Measurements from ENCODE around the gene PEPD.

The PEPD gene

DNA sequence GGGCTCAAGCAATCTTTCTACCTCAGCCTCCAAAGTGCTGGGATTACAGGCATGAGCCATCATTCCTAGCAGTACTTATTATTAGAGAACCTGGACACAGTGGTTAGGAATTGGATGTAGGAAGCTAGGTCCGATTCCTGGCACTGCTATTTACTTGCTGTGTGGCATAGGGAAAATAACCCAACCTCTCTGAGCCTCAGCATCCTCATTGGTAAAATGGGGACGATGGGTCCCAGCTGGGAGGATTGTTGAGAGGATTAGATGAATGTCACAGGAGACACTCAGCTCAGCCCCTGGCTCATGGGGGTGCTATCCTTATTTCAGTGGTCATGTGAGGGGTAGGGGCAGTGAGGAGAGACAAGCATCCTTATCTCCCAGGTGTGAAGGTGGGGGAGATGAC is 6.8 kb upstream of the PEPD start:
- no peak for TF ChIP-seq GATA1 (IDR thresholded peaks at IDR 0.05; ENCODE audit: low read depth, low read length)
- TF ChIP-seq POLR2A (IDR thresholded peaks at IDR 0.05; ENCODE audit: low read length) = no peak
- DNase-seq = no peak

DNA sequence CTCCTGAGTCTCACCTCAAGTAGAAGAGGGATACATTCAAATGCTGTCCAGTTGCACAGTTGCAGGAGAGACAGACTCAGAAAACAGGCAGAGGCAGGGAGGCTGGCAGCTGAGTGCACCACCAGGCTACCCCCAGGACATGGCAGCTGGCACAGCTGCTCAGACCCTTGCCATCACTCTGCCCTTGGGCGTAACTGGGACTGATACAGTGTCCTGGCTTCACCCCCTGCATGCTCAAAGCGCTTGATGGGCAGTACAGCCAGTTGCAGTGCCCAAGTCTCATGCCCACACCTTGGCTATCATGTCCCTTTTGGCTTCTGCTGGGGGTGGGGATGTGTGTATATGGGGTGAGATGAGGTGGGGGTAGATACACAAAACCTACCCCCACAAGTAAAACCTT is 5.5 kb upstream of the PEPD start:
- no peak for TF ChIP-seq POLR2A (IDR thresholded peaks at IDR 0.05; ENCODE audit: low read length)
- no peak for TF ChIP-seq GATA1 (IDR thresholded peaks at IDR 0.05; ENCODE audit: low read depth, low read length)

DNA sequence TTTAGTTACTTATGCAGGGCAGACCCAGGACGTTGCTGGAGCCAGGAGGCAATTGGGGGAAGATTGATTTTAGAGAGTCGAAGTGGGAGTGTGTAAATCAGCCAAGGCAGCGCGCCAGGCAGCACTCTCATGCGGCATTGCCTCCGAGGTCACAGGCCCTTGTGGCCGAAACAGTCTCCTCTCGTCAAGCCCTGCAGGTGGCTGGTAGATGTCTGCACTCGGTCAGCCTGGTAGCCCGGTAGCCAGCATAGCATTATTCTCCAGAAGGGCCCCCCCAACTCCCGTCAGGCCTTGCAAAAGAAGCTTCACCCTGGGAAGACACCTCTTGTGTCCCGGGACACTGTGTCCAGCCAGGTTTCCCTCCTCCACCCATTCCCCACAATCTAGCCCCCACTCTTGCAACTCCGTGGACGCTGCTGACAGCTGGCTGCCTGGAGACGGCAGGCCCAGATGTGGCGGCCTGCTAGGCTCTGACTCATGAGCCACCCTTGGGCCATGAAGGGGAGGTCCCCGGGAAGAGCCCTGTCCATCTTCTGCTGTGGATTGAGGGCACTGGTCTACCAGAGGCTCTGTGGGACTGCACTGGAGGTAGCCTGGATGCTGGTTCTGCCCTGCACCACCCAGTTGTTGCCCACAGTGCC is 2.6 kb upstream of the PEPD start:
- no peak for TF ChIP-seq GATA1 (IDR thresholded peaks at IDR 0.05; ENCODE audit: low read depth, low read length)
- TF ChIP-seq POLR2A (IDR thresholded peaks at IDR 0.05; ENCODE audit: low read length) = no peak
- DNase-seq = no peak

More for the DNA sequence above, 5.5 kb upstream of the PEPD start:
- no peak for DNase-seq

DNA sequence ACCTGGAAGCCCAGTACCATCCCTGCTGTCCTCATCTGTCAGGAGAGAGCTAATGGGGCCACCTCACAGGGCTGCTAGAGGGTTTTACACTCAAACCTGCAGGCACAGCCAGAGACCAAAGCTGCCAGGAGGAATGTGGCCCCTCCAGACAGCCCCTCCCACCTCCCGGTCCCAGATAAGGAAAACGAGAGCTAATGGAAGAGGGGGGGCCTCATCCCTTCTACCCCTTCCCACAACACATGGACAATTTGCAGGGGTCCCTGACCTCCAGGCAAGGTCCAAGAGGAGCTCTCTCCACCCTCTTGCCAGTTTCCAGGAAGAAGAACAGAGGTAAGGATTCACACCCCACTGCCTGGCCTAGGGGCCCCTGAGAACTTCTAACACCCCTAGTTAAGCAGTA is 1.6 kb upstream of the PEPD start:
- no peak for DNase-seq
- no peak for TF ChIP-seq POLR2A (IDR thresholded peaks at IDR 0.05; ENCODE audit: low read length)
- TF ChIP-seq GATA1 (IDR thresholded peaks at IDR 0.05; ENCODE audit: low read depth, low read length) = no peak

DNA sequence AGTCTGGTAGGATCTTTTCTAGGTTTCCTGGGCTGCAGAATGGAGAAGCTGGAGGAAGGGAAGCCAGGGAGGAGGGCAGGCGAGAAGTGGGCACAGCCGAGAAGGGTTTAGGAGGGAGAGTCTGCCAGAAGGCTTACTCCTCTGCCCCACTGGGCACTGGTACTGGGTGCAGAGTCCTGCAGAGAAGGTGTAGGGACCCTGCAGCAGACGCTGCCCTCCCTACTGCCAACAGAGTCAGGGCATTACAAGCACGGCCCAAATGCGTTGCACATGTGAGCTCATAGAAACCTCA is 726 bp upstream of the PEPD start:
- no peak for TF ChIP-seq GATA1 (IDR thresholded peaks at IDR 0.05; ENCODE audit: low read depth, low read length)
- no peak for TF ChIP-seq POLR2A (IDR thresholded peaks at IDR 0.05; ENCODE audit: low read length)
- no peak for DNase-seq

DNA sequence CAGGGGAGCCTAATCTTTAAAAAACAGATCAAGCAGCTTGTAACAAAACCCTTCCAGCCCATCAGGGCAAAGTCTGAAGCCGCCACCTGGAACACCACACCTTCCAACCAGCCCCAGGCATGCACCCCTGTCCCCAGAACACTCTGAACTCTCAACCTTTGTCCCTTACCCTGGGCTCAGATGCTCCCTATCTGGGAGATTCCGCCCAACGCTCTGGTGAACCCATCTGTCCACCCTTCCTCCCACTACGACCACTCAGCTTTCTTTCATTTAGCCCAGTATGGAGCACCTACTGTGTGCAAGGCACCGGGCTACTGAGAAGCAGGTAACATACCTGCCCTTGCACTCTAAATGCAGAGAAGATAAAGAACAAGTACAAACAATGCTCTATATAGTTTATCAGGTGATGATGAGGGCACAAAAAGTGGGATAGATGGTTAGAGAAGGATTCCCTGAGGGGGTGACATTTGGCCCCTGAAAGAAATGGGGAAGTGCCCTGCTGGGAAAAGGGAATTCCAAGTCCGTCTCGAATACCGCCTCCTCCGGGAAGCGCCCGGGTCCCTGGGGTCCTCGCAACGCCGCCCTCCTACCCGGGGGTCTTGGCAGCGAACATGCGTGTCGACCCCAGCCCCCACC is 629 bp downstream of the PEPD start:
- peak in 1 of 2 experiments; percentile 35 for DNase-seq
- TF ChIP-seq GATA1 (IDR thresholded peaks at IDR 0.05; ENCODE audit: low read depth, low read length) (no peak), POLR2A (IDR thresholded peaks at IDR 0.05; ENCODE audit: low read length) (no peak)

DNA sequence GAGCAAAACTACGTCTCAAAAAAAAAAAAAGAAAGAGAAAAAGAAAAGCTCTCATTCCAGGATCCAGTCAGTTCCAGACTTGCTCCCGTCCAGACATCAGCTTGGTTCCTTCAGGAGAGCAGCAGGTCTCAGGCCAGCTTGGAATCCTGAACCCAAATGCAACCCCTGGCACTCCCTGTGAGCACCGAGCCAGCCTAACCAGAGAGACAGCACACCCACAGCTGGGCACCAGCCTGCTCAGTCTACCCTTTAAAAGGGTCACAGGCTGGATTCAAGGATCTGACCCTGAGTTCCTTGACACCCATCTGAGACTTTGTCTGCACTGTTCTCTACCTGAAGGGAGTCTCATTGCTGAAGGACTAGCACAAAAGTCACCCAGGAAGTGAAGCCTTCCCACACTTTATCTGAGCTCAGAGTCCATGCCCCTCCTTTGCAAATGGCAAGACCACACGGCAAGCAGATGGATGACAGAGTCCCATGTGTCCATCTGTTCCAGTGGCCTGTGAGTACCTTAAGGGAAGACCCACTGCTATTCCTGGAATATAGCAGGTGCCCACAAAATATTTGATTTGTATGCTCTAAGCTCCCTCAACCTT is 1.4 kb downstream of the PEPD start:
- no peak for TF ChIP-seq POLR2A (IDR thresholded peaks at IDR 0.05; ENCODE audit: low read length)
- TF ChIP-seq GATA1 (IDR thresholded peaks at IDR 0.05; ENCODE audit: low read depth, low read length) = no peak
- DNase-seq = no peak

DNA sequence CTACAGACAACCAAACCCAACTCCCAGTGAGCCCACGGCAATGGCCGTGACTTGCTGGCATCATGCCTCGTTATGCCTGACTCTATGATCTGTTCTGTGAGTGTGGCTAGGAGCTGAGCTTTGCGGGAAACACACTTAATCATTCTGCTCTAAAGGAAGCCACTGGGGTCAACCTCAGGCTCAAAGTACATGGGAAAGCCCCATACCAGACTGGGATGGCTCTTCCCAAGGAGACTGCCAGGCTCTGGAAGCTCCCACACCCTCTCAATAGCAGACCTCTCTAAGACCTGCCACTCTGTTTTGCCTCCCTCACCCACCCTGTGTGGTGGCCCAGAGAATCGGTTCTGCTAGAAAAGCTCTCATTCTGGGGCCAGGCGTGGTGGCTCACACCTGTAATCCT is 2.2 kb downstream of the PEPD start:
- TF ChIP-seq POLR2A (IDR thresholded peaks at IDR 0.05; ENCODE audit: low read length) = no peak
- TF ChIP-seq GATA1 (IDR thresholded peaks at IDR 0.05; ENCODE audit: low read depth, low read length) = no peak
- no peak for DNase-seq

DNA sequence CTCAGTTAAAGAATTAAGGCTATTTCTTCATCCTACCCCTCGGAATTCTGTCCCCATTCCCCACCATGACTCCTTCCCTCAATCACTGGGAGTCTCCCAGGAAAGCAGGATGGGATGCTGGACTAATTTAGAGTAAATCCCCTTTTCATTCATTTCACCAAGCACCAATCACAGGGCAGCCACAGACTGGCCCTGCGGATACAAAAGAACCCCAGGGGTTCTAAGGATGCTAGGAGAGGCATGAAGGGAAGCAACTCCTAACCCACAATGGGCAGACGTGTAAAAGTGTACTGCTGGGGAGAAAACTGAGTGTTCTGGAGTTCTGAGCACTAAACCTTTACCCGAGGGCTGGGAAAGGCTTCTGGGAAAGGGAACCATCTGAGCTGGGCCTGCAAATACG is 3.0 kb downstream of the PEPD start:
- DNase-seq = no peak
- TF ChIP-seq POLR2A (IDR thresholded peaks at IDR 0.05; ENCODE audit: low read length) (no peak), GATA1 (IDR thresholded peaks at IDR 0.05; ENCODE audit: low read depth, low read length) (no peak)

DNA sequence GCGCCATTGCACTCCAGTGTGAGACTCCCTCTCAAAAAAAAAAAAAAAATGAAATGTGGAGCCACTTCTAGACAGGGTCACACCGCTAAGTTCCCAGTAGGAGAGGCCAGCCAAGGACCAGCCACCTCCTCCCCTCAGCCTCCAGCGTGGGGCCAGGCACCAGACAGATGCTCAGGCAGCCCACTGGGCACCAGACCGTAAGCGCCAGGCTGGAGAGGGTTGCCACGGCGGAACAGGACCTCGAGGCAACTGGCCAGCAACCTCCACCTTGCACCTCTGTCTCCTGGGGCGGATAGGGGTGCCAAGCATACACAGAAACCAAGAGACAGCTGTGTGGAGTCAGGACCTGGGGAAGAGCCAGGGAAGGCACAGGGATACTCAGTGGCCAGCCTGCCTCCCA is 3.7 kb downstream of the PEPD start:
- no peak for DNase-seq
- TF ChIP-seq POLR2A (IDR thresholded peaks at IDR 0.05; ENCODE audit: low read length) (no peak), GATA1 (IDR thresholded peaks at IDR 0.05; ENCODE audit: low read depth, low read length) (no peak)

DNA sequence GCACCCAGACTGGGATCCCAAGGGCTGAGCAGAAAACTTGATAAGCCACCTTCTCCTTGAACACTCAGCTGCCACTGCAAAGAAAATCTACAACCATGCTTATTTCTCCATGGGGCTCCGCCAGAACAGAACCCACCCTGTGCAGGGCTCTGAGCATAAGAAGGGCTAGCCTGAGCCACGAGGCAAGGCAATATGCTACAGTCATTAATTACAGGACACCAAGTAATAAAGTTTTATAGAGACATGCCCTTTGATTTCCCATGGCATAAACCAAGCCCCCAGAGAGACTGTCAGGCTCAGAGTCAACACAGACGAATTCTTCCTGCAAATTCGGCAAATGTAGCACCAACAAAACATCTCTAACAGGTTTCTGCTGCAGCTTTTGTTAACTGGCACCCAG is 5.7 kb downstream of the PEPD start:
- DNase-seq = no peak
- TF ChIP-seq GATA1 (IDR thresholded peaks at IDR 0.05; ENCODE audit: low read depth, low read length) = no peak
- no peak for TF ChIP-seq POLR2A (IDR thresholded peaks at IDR 0.05; ENCODE audit: low read length)

DNA sequence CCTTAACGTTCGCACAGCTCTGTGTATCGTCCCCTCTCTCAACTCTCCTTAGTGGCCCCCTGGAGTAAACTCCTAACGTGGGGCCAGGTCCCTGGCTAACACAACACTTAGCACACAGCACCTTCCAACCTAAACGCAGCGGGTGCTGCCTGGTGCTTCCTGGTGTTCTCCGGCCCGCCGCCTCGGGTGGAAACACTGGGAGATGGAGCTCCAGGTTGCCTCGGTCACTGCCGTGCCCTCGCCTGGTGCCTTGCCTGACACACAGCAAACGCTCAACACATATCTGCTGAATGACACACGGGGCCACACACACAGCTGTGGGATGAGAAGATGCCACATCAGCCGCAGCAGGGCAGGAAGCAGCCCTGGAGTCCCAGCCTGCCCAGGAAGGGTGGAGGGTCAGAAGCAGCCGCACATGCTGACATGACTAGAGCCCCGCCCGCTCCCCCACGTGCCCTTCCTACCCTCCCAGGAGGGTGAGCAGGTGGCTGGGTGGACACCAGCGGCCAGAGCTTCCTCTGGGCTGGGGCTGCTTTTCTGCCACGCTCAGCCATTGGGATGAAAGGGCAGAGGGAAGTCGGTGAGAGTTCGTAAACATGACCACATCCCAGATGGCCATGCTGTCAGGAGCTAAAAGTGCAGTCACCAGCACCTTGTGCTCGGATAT is 6.6 kb downstream of the PEPD start:
- no peak for TF ChIP-seq POLR2A (IDR thresholded peaks at IDR 0.05; ENCODE audit: low read length)
- TF ChIP-seq GATA1 (IDR thresholded peaks at IDR 0.05; ENCODE audit: low read depth, low read length) = no peak
- no peak for DNase-seq

DNA sequence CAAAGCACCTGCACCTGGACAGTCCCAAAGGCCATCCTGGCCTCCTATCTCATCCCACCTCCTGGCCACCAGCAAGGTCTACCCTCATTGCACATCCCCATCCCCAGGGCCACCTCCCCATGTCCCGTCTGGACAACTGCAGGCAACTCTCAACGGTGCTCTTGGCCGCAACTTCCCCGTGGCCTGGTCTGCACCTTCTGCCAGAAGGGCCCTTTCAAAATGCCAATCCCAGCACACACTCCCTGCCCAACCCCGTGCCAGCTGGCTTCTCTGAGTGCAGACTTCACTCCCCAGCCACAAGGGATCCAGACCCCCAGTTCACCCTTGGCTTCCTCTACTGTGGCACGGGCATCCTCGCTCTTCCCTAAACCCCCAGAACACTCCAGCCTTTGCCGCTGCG is 8.2 kb downstream of the PEPD start:
- TF ChIP-seq GATA1 (IDR thresholded peaks at IDR 0.05; ENCODE audit: low read depth, low read length) (no peak), POLR2A (IDR thresholded peaks at IDR 0.05; ENCODE audit: low read length) (no peak)
- DNase-seq = no peak

DNA sequence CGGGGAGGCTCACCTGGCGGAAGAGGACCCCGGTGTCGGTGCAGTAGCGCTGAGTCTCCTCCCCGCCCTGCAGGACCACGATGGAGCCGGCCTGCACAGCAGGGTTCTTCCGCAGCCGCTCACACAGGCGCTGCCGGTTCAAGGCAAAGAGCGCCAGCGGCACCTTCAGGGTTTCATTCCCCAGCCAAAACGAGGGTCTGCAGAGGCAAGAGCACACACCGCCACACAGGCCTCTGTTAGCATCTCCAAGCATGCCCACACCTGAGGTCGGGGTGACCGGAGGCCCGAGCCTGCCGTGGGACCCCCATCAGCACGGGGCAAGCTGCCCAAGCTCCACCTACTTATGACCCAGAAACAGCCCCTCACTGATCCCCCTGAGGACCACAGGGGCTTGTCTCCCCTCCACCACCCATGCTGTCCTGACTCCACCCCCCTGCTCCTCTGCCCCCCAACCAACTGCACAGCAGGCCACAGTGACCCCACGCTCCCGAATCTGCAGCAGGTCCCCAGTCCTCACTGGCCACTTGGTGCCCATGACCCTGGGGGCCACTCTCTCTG is 8.9 kb downstream of the PEPD start:
- TF ChIP-seq GATA1 (IDR thresholded peaks at IDR 0.05; ENCODE audit: low read depth, low read length) (no peak), POLR2A (IDR thresholded peaks at IDR 0.05; ENCODE audit: low read length) (no peak)

More for the DNA sequence above, 8.9 kb downstream of the PEPD start:
- DNase-seq = no peak

Measured in erythroblast (primary cell).